Tibial artery (tissue), 4 donors: ENCODE measurements around the gene RASA1.

Source experiments
- DNase-seq, 2 donors: peaks; one replicate each; pipeline ENCODE4 v3.0.0-alpha.2; 2019
- H3K27ac ChIP-seq, 2 donors: fragments of 200-600 bp; sonication (generic) in 1 of 2; 1 replicate in 1 of 2; 2 replicates in 1 of 2; pipeline ENCODE4 v1.5.1; 2018 to 2019; ENCODE audit warnings: mild to moderate bottlenecking in 1 of 2
- H3K27me3 ChIP-seq, 2 donors: fragments of 200-600 bp; sonication (generic) in 1 of 2; one replicate each; pipeline versions ENCODE4 v1.5.1 to v1.6.0; 2016 to 2019
- H3K36me3 ChIP-seq, 3 donors: fragments of 200-600 bp; sonication (generic) in 2 of 3; one replicate each; pipeline ENCODE4 v1.5.1; 2016 to 2019; ENCODE audit warnings: mild to moderate bottlenecking in 2 of 3
- H3K4me1 ChIP-seq, 4 donors: fragments of 200-600 bp; sonication (generic) in 2 of 4; 1 replicate in 3 of 4; 2 replicates in 1 of 4; pipeline ENCODE4 v1.5.1; 2016 to 2019
- H3K4me3 ChIP-seq, 2 donors: fragments of 200-600 bp; sonication (generic) in 1 of 2; 1 replicate in 1 of 2; 2 replicates in 1 of 2; pipeline ENCODE4 v1.5.1; 2018 to 2019; ENCODE audit warnings: mild to moderate bottlenecking in 2 of 2
- H3K9me3 ChIP-seq, 3 donors: fragments of 200-600 bp; sonication (generic) in 1 of 3; one replicate each; pipeline ENCODE4 v1.5.1; 2016 to 2019
- intact Hi-C: fragments of 100-400 bp; cut with DNase I; formaldehyde crosslinking; loops from one replicate; pipeline ENCODE4 v1.15.0; 2023; ENCODE audit warnings: low total_unique reads
- TF ChIP-seq, protein P1 (sequence below), 2 experiments: fragments of 200-600 bp in 1 of 2; fragments of 450-650 bp in 1 of 2; IDR thresholded peaks; one replicate each; pipeline ENCODE4 v1.5.1; 2017 to 2019; ENCODE audit warnings: antibody characterized with exemption in 2 of 2, mild to moderate bottlenecking in 1 of 2, moderate library complexity in 1 of 2

Gene RASA1

DNA sequence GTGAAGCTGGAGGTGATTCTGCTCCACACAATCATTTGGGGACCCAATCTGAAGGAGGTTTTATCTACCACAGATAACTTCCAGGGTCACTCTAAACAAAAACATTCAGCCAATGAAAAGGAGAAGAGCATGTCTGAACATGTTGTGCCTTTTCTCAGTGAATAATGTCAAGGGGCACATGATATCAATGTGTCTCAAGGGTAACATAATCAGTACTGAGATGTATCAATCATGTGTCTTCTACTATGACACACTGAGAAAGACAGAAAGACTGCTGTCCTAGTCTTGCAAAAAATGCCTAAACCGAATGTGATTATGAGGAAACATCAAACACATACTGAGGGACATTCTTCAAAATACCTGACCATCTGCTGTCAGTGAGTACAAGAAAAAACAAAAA is 25.4 kb upstream of the RASA1 start:
- intact Hi-C loops: no loop called here
- Histone ChIP-seq H3K9me3 (no peaks in the 10 kb centered on the region), H3K27me3 (no peaks in the 10 kb centered on the region), H3K36me3 (no peaks in the 10 kb centered on the region), H3K27ac (no peak overlapping the region), H3K4me1 (no peaks in the 10 kb centered on the region), H3K4me3 (no peak overlapping the region)
- TF ChIP-seq, protein P1, sequence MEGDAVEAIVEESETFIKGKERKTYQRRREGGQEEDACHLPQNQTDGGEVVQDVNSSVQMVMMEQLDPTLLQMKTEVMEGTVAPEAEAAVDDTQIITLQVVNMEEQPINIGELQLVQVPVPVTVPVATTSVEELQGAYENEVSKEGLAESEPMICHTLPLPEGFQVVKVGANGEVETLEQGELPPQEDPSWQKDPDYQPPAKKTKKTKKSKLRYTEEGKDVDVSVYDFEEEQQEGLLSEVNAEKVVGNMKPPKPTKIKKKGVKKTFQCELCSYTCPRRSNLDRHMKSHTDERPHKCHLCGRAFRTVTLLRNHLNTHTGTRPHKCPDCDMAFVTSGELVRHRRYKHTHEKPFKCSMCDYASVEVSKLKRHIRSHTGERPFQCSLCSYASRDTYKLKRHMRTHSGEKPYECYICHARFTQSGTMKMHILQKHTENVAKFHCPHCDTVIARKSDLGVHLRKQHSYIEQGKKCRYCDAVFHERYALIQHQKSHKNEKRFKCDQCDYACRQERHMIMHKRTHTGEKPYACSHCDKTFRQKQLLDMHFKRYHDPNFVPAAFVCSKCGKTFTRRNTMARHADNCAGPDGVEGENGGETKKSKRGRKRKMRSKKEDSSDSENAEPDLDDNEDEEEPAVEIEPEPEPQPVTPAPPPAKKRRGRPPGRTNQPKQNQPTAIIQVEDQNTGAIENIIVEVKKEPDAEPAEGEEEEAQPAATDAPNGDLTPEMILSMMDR (IDR thresholded peaks at IDR 0.05): no peak
- DNase-seq: no peak

- Histone ChIP-seq H3K4me3 (no peak overlapping the region), H3K9me3 (no peaks in the 10 kb centered on the region), H3K27ac (no peak overlapping the region), H3K27me3 (no peaks in the 10 kb centered on the region), H3K4me1 (no peaks in the 10 kb centered on the region), H3K36me3 (no peaks in the 10 kb centered on the region)
- TF ChIP-seq, protein P1 (IDR thresholded peaks at IDR 0.05): no peak
- peak in 1 of 2 donors; percentile 37 for DNase-seq
- intact Hi-C loops: no loop called here
Measured at GRCh38 chr5:87243161-87243844, 24.4 kb upstream of the RASA1 start.

DNA sequence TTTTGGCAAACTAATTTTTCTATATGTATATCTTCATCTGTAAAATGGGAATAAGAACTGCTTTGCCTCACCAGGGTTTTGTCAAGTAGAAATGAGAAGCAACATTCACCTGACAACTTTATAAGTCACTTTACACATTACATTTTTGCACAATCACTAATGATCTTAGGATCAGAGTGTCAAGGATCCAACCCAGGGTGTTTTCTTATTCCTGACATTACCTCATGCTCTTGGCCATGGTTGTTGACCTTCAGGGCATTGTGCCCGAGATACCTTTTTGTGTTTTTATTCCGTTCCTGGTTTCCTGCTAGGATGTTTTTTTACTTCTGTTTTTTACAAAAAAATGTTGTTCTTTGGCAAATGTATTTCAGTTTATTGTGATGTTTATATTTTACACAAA is 22.2 kb upstream of the RASA1 start:
- Histone ChIP-seq H3K4me3 (no peak overlapping the region), H3K27me3 (no peaks in the 10 kb centered on the region)

DNA sequence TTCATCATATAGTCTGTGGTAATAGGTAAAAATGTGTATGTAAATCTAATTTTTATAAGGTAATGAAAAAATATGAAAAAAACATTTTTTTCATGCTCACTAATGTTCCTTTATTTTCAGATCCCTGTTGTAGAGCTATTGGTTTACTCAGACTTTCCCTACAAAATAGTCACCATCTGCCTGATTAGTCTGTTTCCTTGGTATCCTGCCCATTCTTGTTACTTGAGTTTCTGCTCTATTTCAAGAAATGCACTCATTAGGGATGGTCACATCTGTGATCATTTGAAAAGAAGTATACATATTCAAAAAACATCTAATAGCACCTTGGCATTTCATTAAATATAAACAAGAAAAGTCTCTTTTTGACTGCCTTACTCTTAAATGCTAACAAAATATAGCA is 21.6 kb upstream of the RASA1 start:
- H3K4me1 ChIP-seq: no peaks in the 10 kb centered on the region
- TF ChIP-seq, protein P1 (IDR thresholded peaks at IDR 0.05): no peak
- intact Hi-C loops: no loop called here
- H3K27me3 ChIP-seq: no peaks in the 10 kb centered on the region
- no peaks in the 10 kb centered on the region for H3K9me3 ChIP-seq
- DNase-seq: no peak
- no peaks in the 10 kb centered on the region for H3K36me3 ChIP-seq
- no peak overlapping the region for H3K27ac ChIP-seq
- H3K4me3 ChIP-seq: no peak overlapping the region

More for the DNA sequence above, 22.2 kb upstream of the RASA1 start:
- Histone ChIP-seq H3K36me3 (no peaks in the 10 kb centered on the region), H3K4me1 (no peaks in the 10 kb centered on the region), H3K27ac (no peak overlapping the region), H3K9me3 (no peaks in the 10 kb centered on the region)
- TF ChIP-seq, protein P1 (IDR thresholded peaks at IDR 0.05): no peak
- intact Hi-C loops: no loop called here
- no peak for DNase-seq

GRCh38 chr5:87252283-87252605 is 15.4 kb upstream of the RASA1 start:
- no peak overlapping the region for H3K4me3 ChIP-seq
- intact Hi-C loops: no loop called here
- no peak overlapping the region for H3K27ac ChIP-seq
- H3K27me3 ChIP-seq: no peaks in the 10 kb centered on the region
- TF ChIP-seq, protein P1 (IDR thresholded peaks at IDR 0.05): no peak
- no peaks in the 10 kb centered on the region for H3K36me3 ChIP-seq
- H3K4me1 ChIP-seq: no peaks in the 10 kb centered on the region
- DNase-seq: no peak
- H3K9me3 ChIP-seq: no peaks in the 10 kb centered on the region

DNA sequence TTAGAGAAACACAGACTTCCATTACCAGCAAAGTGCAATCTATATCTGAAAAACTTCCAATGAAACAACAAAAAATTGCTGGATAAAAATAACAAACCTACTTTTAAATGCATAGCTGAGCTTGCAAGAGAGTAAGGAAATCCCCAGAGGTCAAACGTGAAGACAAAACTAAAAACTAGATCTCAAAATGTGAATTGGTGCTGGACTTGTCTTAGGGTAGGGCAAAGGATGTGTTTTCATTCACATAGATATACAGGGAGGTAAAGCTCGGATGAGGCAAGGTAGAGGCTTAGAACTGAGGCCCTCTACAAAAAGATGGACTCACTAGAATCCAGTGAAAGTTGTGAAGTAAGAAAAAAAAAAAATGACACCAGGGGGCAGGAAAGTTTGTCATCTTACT is 13.6 kb upstream of the RASA1 start:
- H3K4me1 ChIP-seq: no peaks in the 10 kb centered on the region
- no peak for DNase-seq
- no peak overlapping the region for H3K27ac ChIP-seq
- H3K4me3 ChIP-seq: no peak overlapping the region
- no peaks in the 10 kb centered on the region for H3K9me3 ChIP-seq
- TF ChIP-seq, protein P1 (IDR thresholded peaks at IDR 0.05): no peak
- H3K27me3 ChIP-seq: no peaks in the 10 kb centered on the region
- intact Hi-C loops: no loop called here
- H3K36me3 ChIP-seq: no peaks in the 10 kb centered on the region
